Sigmoid colon (tissue), 4 donors: ENCODE data around the gene UCKL1.
"Not testable (repeated sequence)": the region's sequence is repeated elsewhere in the genome, so short reads cannot be mapped to it uniquely, and the experiment has no call there.

ENCODE experiments used
- EP300 ChIP-seq, 4 donors: sonication (generic); formaldehyde crosslinking; IDR thresholded peaks; one replicate each; pipeline ENCODE4 v1.6.1; 2017; ENCODE audit warnings: antibody characterized with exemption in 4 of 4
- POLR2A ChIP-seq, 2 donors: fragments of 450-650 bp; IDR thresholded peaks; one replicate each; pipeline ENCODE4 v1.6.1; 2016; ENCODE audit warnings: antibody characterized with exemption in 2 of 2, mild to moderate bottlenecking in 2 of 2, moderate library complexity in 2 of 2
- POLR2AphosphoS5 ChIP-seq, 4 donors: sonication (generic); formaldehyde crosslinking; IDR thresholded peaks; one replicate each; pipeline ENCODE4 v1.6.1; 2017; ENCODE audit warnings: antibody characterized with exemption in 4 of 4
- TF ChIP-seq, protein P1 (sequence below), 4 experiments: fragments of 450-650 bp in 3 of 4; fragments of 200-600 bp in 1 of 4; IDR thresholded peaks; one replicate each; pipeline ENCODE4 v1.5.1; 2016 to 2019; ENCODE audit warnings: antibody characterized with exemption in 4 of 4, mild to moderate bottlenecking in 3 of 4, moderate library complexity in 2 of 4

DNA sequence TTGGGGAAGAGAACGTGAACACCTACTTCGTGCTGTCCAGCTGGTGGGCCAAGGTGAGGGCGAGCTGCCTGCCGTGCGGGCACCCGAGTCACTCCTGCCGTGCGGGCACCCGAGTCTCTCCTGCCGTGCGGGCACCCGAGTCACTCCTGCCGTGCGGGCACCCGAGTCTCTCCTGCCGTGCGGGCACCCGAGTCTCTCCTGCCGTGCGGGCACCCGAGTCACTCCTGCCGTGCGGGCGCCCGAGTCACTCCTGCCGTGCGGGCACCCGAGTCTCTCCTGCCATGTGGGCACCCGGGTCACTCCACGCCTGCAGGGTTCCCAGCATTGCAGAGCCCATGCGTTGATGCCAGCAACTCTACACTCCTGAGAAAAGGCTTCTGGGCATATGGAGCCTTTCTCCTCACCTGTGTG lies 26.7 kb downstream of the UCKL1 start:
- TF ChIP-seq, protein P1, sequence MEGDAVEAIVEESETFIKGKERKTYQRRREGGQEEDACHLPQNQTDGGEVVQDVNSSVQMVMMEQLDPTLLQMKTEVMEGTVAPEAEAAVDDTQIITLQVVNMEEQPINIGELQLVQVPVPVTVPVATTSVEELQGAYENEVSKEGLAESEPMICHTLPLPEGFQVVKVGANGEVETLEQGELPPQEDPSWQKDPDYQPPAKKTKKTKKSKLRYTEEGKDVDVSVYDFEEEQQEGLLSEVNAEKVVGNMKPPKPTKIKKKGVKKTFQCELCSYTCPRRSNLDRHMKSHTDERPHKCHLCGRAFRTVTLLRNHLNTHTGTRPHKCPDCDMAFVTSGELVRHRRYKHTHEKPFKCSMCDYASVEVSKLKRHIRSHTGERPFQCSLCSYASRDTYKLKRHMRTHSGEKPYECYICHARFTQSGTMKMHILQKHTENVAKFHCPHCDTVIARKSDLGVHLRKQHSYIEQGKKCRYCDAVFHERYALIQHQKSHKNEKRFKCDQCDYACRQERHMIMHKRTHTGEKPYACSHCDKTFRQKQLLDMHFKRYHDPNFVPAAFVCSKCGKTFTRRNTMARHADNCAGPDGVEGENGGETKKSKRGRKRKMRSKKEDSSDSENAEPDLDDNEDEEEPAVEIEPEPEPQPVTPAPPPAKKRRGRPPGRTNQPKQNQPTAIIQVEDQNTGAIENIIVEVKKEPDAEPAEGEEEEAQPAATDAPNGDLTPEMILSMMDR (IDR thresholded peaks at IDR 0.05) = not testable (repeated sequence)
- not testable (repeated sequence) for TF ChIP-seq POLR2A, EP300, POLR2AphosphoS5 (IDR thresholded peaks at IDR 0.05)
